HEK293 (cell line): ENCODE data around the gene KDM5A.

Source experiments
- ATF2 ChIP-seq: fragments of 450-650 bp; formaldehyde crosslinking; IDR thresholded peaks from 2 replicates; pipeline ENCODE4 v1.5.1; 2016; ENCODE audit warnings: missing biosample characterization, missing genetic modification characterization, low read depth
- GFI1B ChIP-seq: fragments of 450-650 bp; formaldehyde crosslinking; IDR thresholded peaks from 2 replicates; pipeline ENCODE4 v1.5.1; 2016; ENCODE audit warnings: missing biosample characterization, missing genetic modification characterization
- HIC1 ChIP-seq: fragments of 450-650 bp; formaldehyde crosslinking; IDR thresholded peaks from 2 replicates; pipeline ENCODE4 v1.5.1; 2016; ENCODE audit warnings: missing biosample characterization, missing genetic modification characterization
- IKZF3 ChIP-seq: fragments of 450-650 bp; IDR thresholded peaks from 2 replicates; pipeline ENCODE4 v1.5.0; 2018; ENCODE audit warnings: missing biosample characterization, mild to moderate bottlenecking, missing genetic modification characterization, moderate library complexity
- KLF1 ChIP-seq: fragments of 450-650 bp; formaldehyde crosslinking; IDR thresholded peaks from 2 replicates; pipeline ENCODE4 v1.5.1; 2016; ENCODE audit warnings: missing biosample characterization, missing genetic modification characterization
- PRDM2 ChIP-seq: fragments of 450-650 bp; formaldehyde crosslinking; IDR thresholded peaks from 2 replicates; pipeline ENCODE4 v1.5.1; 2016; ENCODE audit warnings: missing biosample characterization, missing genetic modification characterization, borderline replicate concordance
- REPIN1 ChIP-seq: fragments of 450-650 bp; formaldehyde crosslinking; IDR thresholded peaks from 2 replicates; pipeline ENCODE4 v1.5.1; 2017; ENCODE audit warnings: missing biosample characterization, missing genetic modification characterization, low read depth
- YY2 ChIP-seq: fragments of 450-650 bp; formaldehyde crosslinking; IDR thresholded peaks from 2 replicates; pipeline ENCODE4 v1.5.1; 2016; ENCODE audit warnings: missing biosample characterization, missing genetic modification characterization
- ZFHX2 ChIP-seq: fragments of 450-650 bp; formaldehyde crosslinking; conservative IDR thresholded peaks from 2 replicates; pipeline ENCODE4 v1.5.1; 2016; ENCODE audit warnings: missing biosample characterization, missing genetic modification characterization
- ZNF18 ChIP-seq: fragments of 450-650 bp; formaldehyde crosslinking; IDR thresholded peaks from 2 replicates; pipeline ENCODE4 v1.5.1; 2016; ENCODE audit warnings: missing biosample characterization, missing genetic modification characterization
- ZNF416 ChIP-seq: fragments of 450-650 bp; formaldehyde crosslinking; IDR thresholded peaks from 2 replicates; pipeline ENCODE4 v1.5.1; 2016; ENCODE audit warnings: missing biosample characterization, missing genetic modification characterization
- TF ChIP-seq, protein P1 (sequence below): fragments of 450-650 bp; formaldehyde crosslinking; IDR thresholded peaks from 2 replicates; pipeline ENCODE4 v1.5.0; 2017; ENCODE audit warnings: missing biosample characterization, missing genetic modification characterization, borderline replicate concordance
- TF ChIP-seq, protein P2 (sequence below): fragments of 450-650 bp; formaldehyde crosslinking; IDR thresholded peaks from 2 replicates; pipeline ENCODE4 v1.5.1; 2016; ENCODE audit warnings: missing biosample characterization, missing genetic modification characterization, borderline replicate concordance
- TF ChIP-seq, protein P3 (sequence below): fragments of 450-650 bp; formaldehyde crosslinking; IDR thresholded peaks from 2 replicates; pipeline ENCODE4 v1.5.1; 2016; ENCODE audit warnings: missing biosample characterization, missing genetic modification characterization

KDM5A gene

GRCh38 chr12:389142-390096, at the start of gene KDM5A (continued):
- no peak for TF ChIP-seq PRDM2 (tag by site-specific recombination)
- TF ChIP-seq YY2 (tag by site-specific recombination): peak; percentile 51; the same call in 1 of the 2 replicates
- peak; percentile 55 for TF ChIP-seq ZFHX2 (tag by site-specific recombination)
- TF ChIP-seq ZNF18 (tag by site-specific recombination): 0 out of 2 replicates have a peak, but pooled peaks have one; percentile 29
- TF ChIP-seq ZNF416 (tag by site-specific recombination): no peak
- TF ChIP-seq HIC1 (tag by site-specific recombination): no peak
- TF ChIP-seq IKZF3 (tag by site-specific recombination): peak; percentile 79
- TF ChIP-seq, protein P1, sequence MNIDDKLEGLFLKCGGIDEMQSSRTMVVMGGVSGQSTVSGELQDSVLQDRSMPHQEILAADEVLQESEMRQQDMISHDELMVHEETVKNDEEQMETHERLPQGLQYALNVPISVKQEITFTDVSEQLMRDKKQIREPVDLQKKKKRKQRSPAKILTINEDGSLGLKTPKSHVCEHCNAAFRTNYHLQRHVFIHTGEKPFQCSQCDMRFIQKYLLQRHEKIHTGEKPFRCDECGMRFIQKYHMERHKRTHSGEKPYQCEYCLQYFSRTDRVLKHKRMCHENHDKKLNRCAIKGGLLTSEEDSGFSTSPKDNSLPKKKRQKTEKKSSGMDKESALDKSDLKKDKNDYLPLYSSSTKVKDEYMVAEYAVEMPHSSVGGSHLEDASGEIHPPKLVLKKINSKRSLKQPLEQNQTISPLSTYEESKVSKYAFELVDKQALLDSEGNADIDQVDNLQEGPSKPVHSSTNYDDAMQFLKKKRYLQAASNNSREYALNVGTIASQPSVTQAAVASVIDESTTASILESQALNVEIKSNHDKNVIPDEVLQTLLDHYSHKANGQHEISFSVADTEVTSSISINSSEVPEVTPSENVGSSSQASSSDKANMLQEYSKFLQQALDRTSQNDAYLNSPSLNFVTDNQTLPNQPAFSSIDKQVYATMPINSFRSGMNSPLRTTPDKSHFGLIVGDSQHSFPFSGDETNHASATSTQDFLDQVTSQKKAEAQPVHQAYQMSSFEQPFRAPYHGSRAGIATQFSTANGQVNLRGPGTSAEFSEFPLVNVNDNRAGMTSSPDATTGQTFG: peak; percentile 91
- TF ChIP-seq, protein P2, sequence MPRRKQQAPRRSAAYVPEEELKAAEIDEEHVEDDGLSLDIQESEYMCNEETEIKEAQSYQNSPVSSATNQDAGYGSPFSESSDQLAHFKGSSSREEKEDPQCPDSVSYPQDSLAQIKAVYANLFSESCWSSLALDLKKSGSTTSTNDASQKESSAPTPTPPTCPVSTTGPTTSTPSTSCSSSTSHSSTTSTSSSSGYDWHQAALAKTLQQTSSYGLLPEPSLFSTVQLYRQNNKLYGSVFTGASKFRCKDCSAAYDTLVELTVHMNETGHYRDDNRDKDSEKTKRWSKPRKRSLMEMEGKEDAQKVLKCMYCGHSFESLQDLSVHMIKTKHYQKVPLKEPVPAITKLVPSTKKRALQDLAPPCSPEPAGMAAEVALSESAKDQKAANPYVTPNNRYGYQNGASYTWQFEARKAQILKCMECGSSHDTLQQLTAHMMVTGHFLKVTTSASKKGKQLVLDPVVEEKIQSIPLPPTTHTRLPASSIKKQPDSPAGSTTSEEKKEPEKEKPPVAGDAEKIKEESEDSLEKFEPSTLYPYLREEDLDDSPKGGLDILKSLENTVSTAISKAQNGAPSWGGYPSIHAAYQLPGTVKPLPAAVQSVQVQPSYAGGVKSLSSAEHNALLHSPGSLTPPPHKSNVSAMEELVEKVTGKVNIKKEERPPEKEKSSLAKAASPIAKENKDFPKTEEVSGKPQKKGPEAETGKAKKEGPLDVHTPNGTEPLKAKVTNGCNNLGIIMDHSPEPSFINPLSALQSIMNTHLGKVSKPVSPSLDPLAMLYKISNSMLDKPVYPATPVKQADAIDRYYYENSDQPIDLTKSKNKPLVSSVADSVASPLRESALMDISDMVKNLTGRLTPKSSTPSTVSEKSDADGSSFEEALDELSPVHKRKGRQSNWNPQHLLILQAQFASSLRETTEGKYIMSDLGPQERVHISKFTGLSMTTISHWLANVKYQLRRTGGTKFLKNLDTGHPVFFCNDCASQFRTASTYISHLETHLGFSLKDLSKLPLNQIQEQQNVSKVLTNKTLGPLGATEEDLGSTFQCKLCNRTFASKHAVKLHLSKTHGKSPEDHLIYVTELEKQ (tag by site-specific recombination): peak; percentile 72; the same call in 1 of the 2 replicates
- TF ChIP-seq, protein P3, sequence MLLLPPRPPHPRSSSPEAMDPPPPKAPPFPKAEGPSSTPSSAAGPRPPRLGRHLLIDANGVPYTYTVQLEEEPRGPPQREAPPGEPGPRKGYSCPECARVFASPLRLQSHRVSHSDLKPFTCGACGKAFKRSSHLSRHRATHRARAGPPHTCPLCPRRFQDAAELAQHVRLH: peak; percentile 94
- 0 out of 2 replicates have a peak, but pooled peaks have one; percentile 67 for TF ChIP-seq REPIN1 (tag by site-specific recombination)
- TF ChIP-seq GFI1B (tag by site-specific recombination): peak; percentile 42; the same call in 1 of the 2 replicates
- TF ChIP-seq ATF2: peak; percentile 47; the same call in 1 of the 2 replicates
- TF ChIP-seq KLF1 (tag by site-specific recombination): peak; percentile 90
